OCI-LY7 (cell line): ENCODE data around the gene CNN1. TPM values are rescaled to one million over a fixed set of nuclear protein-coding genes. Genes with fewer than 3 reads are reported as not detected.

Experiments used
- BruUV-seq: library from RNA; stranded (reverse); fragments of 400-500 nt; replicated peaks from 2 replicates; lab custom pipeline; 2021; lab: Mats Ljungman, UMichigan
- CTCF ChIA-PET: fragments of 300-600 bp; sonication (Branson Sonifier 250); formaldehyde crosslinking; loops from one replicate; lab custom pipeline; 2022; ENCODE audit warnings: antibody characterized with exemption; ENCODE audit not compliant: unreplicated experiment; lab: Charles Lee
- POLR2A ChIA-PET: fragments of 300-600 bp; sonication (Branson Sonifier 250); formaldehyde crosslinking; loops from one replicate; lab custom pipeline; 2022; ENCODE audit warnings: antibody characterized with exemption; lab: Charles Lee
- DNase-seq: peaks from one replicate; pipeline ENCODE4 v3.0.0-alpha.2; 2015; ENCODE audit warnings: low spot score
- H2AFZ ChIP-seq: fragments of 200-600 bp; sonication (generic), shearing (Covaris generic); 2 replicates; pipeline ENCODE4 v1.6.1; 2014; ENCODE audit warnings: mild to moderate bottlenecking, antibody characterized with exemption, low read length, moderate library complexity
- H3K27ac ChIP-seq: fragments of 200-600 bp; sonication (generic); 2 replicates; pipeline ENCODE4 v1.5.1; 2014; ENCODE audit warnings: mixed run types, low read depth, mild to moderate bottlenecking, moderate library complexity, low read length, inconsistent platforms; ENCODE audit not compliant: poor library complexity, severe bottlenecking
- H3K36me3 ChIP-seq: fragments of 200-600 bp; sonication (generic); 2 replicates; pipeline ENCODE4 v1.6.1; 2014; ENCODE audit warnings: mild to moderate bottlenecking, antibody characterized with exemption, low read length, moderate library complexity, mixed read lengths; ENCODE audit not compliant: insufficient read depth
- H3K4me1 ChIP-seq: fragments of 200-600 bp; sonication (generic); 2 replicates; pipeline ENCODE4 v1.5.1; 2014; ENCODE audit warnings: mild to moderate bottlenecking, low read length; ENCODE audit not compliant: insufficient read depth, poor library complexity, severe bottlenecking
- H3K4me2 ChIP-seq: fragments of 200-600 bp; sonication (generic); 2 replicates; pipeline ENCODE4 v1.6.1; 2014; ENCODE audit warnings: mild to moderate bottlenecking, low read length
- H3K4me3 ChIP-seq: fragments of 200-600 bp; sonication (generic); 2 replicates; pipeline ENCODE4 v1.5.1; 2014; ENCODE audit warnings: mild to moderate bottlenecking, low read depth, low read length; ENCODE audit not compliant: poor library complexity, severe bottlenecking
- H3K79me2 ChIP-seq: fragments of 200-600 bp; sonication (generic); 2 replicates; pipeline ENCODE4 v1.6.1; 2016; ENCODE audit warnings: low read depth, mild to moderate bottlenecking, low read length, moderate library complexity, mixed read lengths; ENCODE audit not compliant: insufficient read depth
- H3K9me2 ChIP-seq: fragments of 200-600 bp; sonication (generic); 2 replicates; pipeline ENCODE4 v1.6.1; 2016; ENCODE audit warnings: mild to moderate bottlenecking, low read length, mixed read lengths; ENCODE audit not compliant: insufficient read depth
- H3K9me3 ChIP-seq: fragments of 200-600 bp; sonication (generic); 2 replicates; pipeline ENCODE4 v1.6.1; 2014; ENCODE audit warnings: mild to moderate bottlenecking, mixed run types, low read length, mixed read lengths
- H4K20me1 ChIP-seq: fragments of 200-600 bp; sonication (generic); 2 replicates; pipeline ENCODE4 v1.6.1; 2014; ENCODE audit warnings: mild to moderate bottlenecking, antibody characterized with exemption, low read length, moderate library complexity, mixed read lengths; ENCODE audit not compliant: insufficient read depth
- EZH2phosphoT487 ChIP-seq: fragments of 200-600 bp; sonication (generic); IDR thresholded peaks from 2 replicates; pipeline ENCODE4 v1.6.1; 2018; ENCODE audit warnings: low read depth, borderline replicate concordance, mild to moderate bottlenecking, mixed run types, antibody characterized with exemption, low read length, moderate library complexity, mixed read lengths
- intact Hi-C: fragments of 100-400 bp; cut with micrococcal nuclease; formaldehyde crosslinking; loops from one replicate; pipeline ENCODE4 v1.10.0; 2022; ENCODE audit not compliant: unreplicated experiment
- total RNA-seq, 2 experiments: library from RNA; depleted of rRNA in 1 of 2; stranded (reverse); fragments of >200 nt in 1 of 2; shearing (Covaris generic) in 1 of 2; gene quantifications; 2 replicates each; pipeline ENCODE4 v1.2.3, GENCODE V29; 2014 to 2022
- TF ChIP-seq, protein P1 (sequence below): fragments of 200-600 bp; sonication (generic); conservative IDR thresholded peaks from 2 replicates; pipeline ENCODE4 v1.5.1; 2014; ENCODE audit warnings: mild to moderate bottlenecking, antibody characterized with exemption, low read length, moderate library complexity, mixed read lengths

The CNN1 gene
- total RNA-seq, 2 experiments from 2014 or later = not detected

DNA sequence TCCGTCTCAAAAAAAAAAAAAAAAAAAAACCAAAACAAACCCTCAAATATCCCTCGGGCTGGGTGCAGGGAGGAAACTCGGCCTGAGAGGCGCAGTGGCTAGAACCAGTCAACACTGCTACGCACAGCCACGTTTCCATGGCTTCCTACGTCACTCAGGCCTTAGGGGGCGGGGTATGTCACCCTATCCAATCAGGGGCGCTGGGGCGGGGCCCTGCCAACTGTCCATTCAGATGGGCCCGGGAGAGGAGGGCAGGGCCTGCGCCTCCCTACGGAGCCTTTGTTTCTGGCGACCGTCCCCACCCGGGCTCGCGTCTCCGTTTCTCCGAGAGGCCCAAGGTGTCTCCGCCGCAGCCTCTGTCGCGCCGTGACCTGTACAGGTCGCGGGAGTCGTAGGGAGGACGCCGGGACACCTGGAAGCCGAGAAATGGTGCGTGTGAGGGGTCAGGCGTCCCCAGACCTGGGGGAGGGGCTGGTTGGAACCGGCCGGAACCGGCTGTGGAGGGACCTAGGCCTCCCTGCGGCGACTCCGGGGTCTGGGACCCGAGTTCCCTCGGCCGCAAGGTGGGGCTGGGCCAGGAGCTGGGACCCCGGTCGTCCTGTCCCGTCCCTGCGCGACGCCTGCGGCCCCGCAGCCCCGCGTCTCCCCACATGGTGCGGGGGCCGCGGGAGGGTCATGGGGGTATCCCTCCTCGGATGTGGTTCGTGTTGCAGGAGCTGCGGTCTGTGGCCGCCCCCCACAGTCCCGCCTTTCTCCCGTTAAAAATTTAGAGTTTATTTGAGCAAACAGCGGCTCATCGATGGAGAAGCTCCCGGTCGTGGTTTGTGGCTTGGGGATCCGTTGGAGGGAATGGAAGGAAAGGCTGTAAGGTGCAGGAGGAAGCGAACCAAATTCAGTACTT lies 58.8 kb downstream of the CNN1 start, which contains the start of gene ZNF627:
Gene ZNF627 (plus strand): TSS at position 282 of the 901 bp plus-strand sequence. CDS start 145 bp downstream, at position 427.
- Histone ChIP-seq H3K4me1 (peaks cover 37% of the 10 kb centered on the region), H3K27ac (peak within 1 kb of the TSS; percentile 48), H2AFZ (peak within 1 kb of the TSS; percentile 62), H3K9me2 (no peaks in the 10 kb centered on the region), H3K4me2 (peak within 1 kb of the TSS; percentile 100), H3K36me3 (0 out of 2 replicates have a peak, but pooled peaks cover 5% of the 10 kb centered on the region), H3K4me3 (peak within 1 kb of the TSS; percentile 90), H3K79me2 (peaks cover 12% of the 10 kb centered on the region; the same call in 1 of the 2 replicates), H4K20me1 (no peaks in the 10 kb centered on the region), H3K9me3 (no peaks in the 10 kb centered on the region)
- DNase-seq = peak; percentile 99
- TF ChIP-seq, protein P1, sequence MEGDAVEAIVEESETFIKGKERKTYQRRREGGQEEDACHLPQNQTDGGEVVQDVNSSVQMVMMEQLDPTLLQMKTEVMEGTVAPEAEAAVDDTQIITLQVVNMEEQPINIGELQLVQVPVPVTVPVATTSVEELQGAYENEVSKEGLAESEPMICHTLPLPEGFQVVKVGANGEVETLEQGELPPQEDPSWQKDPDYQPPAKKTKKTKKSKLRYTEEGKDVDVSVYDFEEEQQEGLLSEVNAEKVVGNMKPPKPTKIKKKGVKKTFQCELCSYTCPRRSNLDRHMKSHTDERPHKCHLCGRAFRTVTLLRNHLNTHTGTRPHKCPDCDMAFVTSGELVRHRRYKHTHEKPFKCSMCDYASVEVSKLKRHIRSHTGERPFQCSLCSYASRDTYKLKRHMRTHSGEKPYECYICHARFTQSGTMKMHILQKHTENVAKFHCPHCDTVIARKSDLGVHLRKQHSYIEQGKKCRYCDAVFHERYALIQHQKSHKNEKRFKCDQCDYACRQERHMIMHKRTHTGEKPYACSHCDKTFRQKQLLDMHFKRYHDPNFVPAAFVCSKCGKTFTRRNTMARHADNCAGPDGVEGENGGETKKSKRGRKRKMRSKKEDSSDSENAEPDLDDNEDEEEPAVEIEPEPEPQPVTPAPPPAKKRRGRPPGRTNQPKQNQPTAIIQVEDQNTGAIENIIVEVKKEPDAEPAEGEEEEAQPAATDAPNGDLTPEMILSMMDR = no peak
- no peak for TF ChIP-seq EZH2phosphoT487
- no TSS peak for BruUV-seq
- intact Hi-C loops = no loop called here
- CTCF ChIA-PET = no interaction called here
- POLR2A ChIA-PET = interaction anchor here (0.6 to 0.8 kb wide), 8 partner anchors 9 to 872 kb away, joined by 3 to 7 read pairs (median 4); no protein-coding TSS in a partner anchor

DNA sequence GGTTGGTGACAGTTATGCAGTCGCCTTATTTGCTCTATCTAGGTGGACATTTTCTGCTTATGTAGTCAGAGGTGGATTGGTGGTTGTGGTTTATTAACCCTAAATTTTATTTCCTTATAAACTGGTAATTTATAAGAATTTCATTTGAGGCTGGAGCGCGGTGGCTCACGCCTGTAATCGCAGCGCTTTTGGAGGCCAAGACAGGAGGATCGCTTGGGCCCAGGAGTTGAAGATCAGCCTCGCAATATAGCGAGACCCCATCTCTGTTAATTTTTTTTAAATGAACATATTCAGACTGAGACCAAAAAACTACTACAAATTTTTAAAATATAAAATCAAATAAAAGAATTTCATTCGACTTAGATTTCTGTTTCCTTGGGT lies 59.4 kb downstream of the CNN1 start:
- intact Hi-C loops = no loop called here
- POLR2A ChIA-PET = interaction anchor here (0.8 kb wide), 1 partner anchor 54 kb away, joined by 4 read pairs; no protein-coding TSS in a partner anchor
- no peaks in the 10 kb centered on the region for H3K9me2 ChIP-seq
- TF ChIP-seq, protein P1 = no peak
- TF ChIP-seq EZH2phosphoT487 = no peak
- peak overlapping the region; percentile 62 for H2AFZ ChIP-seq
- no peaks in the 10 kb centered on the region for H3K9me3 ChIP-seq
- BruUV-seq = TSS peak; percentile 73
- DNase-seq = no peak
- H3K4me3 ChIP-seq = peak overlapping the region; percentile 90
- H4K20me1 ChIP-seq = no peaks in the 10 kb centered on the region
- CTCF ChIA-PET = no interaction called here
- H3K79me2 ChIP-seq = peaks cover 12% of the 10 kb centered on the region; the same call in 1 of the 2 replicates
- peak overlapping the region; percentile 100 for H3K4me2 ChIP-seq
- H3K27ac ChIP-seq = peak overlapping the region; percentile 44
- peaks cover 37% of the 10 kb centered on the region for H3K4me1 ChIP-seq
- H3K36me3 ChIP-seq = 0 out of 2 replicates have a peak, but pooled peaks cover 5% of the 10 kb centered on the region
